H9 (cell line): Measurements from ENCODE around the gene OLFM1. TPM values are rescaled to one million over a fixed set of nuclear protein-coding genes. Genes with fewer than 3 reads are reported as not detected.
A peak's percentile ranks its signal among the peaks of the same experiment; 100 is the strongest.

Experiments used
- DNase-seq: peaks from one replicate; pipeline ENCODE4 v3.0.0-alpha.2; 2017
- H2AFZ ChIP-seq: one replicate; pipeline ENCODE4 v1.6.1; 2013; ENCODE audit warnings: mild to moderate bottlenecking, low read length, control low read depth, moderate library complexity
- H2AK5ac ChIP-seq: 2 replicates; pipeline ENCODE4 v1.6.1; 2013; ENCODE audit warnings: low read length, control low read depth, mixed read lengths; ENCODE audit not compliant: insufficient read length
- H2BK120ac ChIP-seq: one replicate; pipeline ENCODE4 v1.6.1; 2013; ENCODE audit warnings: low read depth, mild to moderate bottlenecking, low read length, control low read depth, inconsistent platforms; ENCODE audit not compliant: poor library complexity, severe bottlenecking
- H2BK12ac ChIP-seq: 2 replicates; pipeline ENCODE4 v1.6.1; 2013; ENCODE audit warnings: low read length, control low read depth, mixed read lengths, low read depth; ENCODE audit not compliant: insufficient read length
- H2BK15ac ChIP-seq: 2 replicates; pipeline ENCODE4 v1.6.1; 2013; ENCODE audit warnings: low read depth, low read length, control low read depth
- H2BK20ac ChIP-seq: one replicate; pipeline ENCODE4 v1.6.1; 2013; ENCODE audit warnings: low read depth, mild to moderate bottlenecking, low read length, control low read depth, inconsistent platforms; ENCODE audit not compliant: poor library complexity, severe bottlenecking
- H2BK5ac ChIP-seq: 2 replicates; pipeline ENCODE4 v1.6.1; 2013; ENCODE audit warnings: low read length, control low read depth, mixed read lengths; ENCODE audit not compliant: insufficient read length
- H3K14ac ChIP-seq: 2 replicates; pipeline ENCODE4 v1.6.1; 2013; ENCODE audit warnings: low read length, control low read depth; ENCODE audit not compliant: insufficient read depth
- H3K18ac ChIP-seq: 2 replicates; pipeline ENCODE4 v1.6.1; 2013; ENCODE audit warnings: low read depth, mild to moderate bottlenecking, mixed read lengths, low read length, control low read depth; ENCODE audit not compliant: insufficient read length
- H3K23ac ChIP-seq: 2 replicates; pipeline ENCODE4 v1.6.1; 2013; ENCODE audit warnings: low read length, control low read depth, mixed read lengths, low read depth; ENCODE audit not compliant: insufficient read length
- H3K23me2 ChIP-seq: 2 replicates; pipeline ENCODE4 v1.6.1; 2013; ENCODE audit warnings: low read depth, mild to moderate bottlenecking, mixed read lengths, low read length, control low read depth; ENCODE audit not compliant: insufficient read length, poor library complexity, severe bottlenecking
- H3K27ac ChIP-seq: 2 replicates; pipeline ENCODE4 v1.5.1; 2013; ENCODE audit warnings: low read length, control low read depth, mixed read lengths, low read depth; ENCODE audit not compliant: insufficient read length
- H3K27me3 ChIP-seq: 2 replicates; pipeline ENCODE4 v1.6.1; 2013; ENCODE audit warnings: low read length, control low read depth, inconsistent platforms; ENCODE audit not compliant: insufficient read depth
- H3K4ac ChIP-seq: 2 replicates; pipeline ENCODE4 v1.6.1; 2013; ENCODE audit warnings: low read depth, mild to moderate bottlenecking, control low read depth, inconsistent platforms, low read length, moderate library complexity
- H3K4me1 ChIP-seq: 2 replicates; pipeline ENCODE4 v1.6.1; 2013; ENCODE audit warnings: low read length, control low read depth, inconsistent platforms; ENCODE audit not compliant: insufficient read depth
- H3K4me2 ChIP-seq: 2 replicates; pipeline ENCODE4 v1.6.1; 2013; ENCODE audit warnings: low read length, control low read depth, mixed read lengths; ENCODE audit not compliant: insufficient read length, insufficient read depth
- H3K56ac ChIP-seq: 2 replicates; pipeline ENCODE4 v1.6.1; 2013; ENCODE audit warnings: low read depth, mild to moderate bottlenecking, mixed read lengths, low read length, control low read depth; ENCODE audit not compliant: insufficient read length
- H3K79me1 ChIP-seq: 2 replicates; pipeline ENCODE4 v1.6.1; 2013; ENCODE audit warnings: low read depth, mild to moderate bottlenecking, moderate library complexity, low read length, control low read depth, inconsistent platforms; ENCODE audit not compliant: insufficient read depth, poor library complexity, severe bottlenecking
- H3K79me2 ChIP-seq: 2 replicates; pipeline ENCODE4 v1.6.1; 2013; ENCODE audit warnings: low read length, control low read depth, inconsistent platforms; ENCODE audit not compliant: insufficient read depth
- H3K9ac ChIP-seq: 2 replicates; pipeline ENCODE4 v1.6.1; 2013; ENCODE audit warnings: low read length, control low read depth, mixed read lengths; ENCODE audit not compliant: insufficient read length; ENCODE audit errors: extremely low read depth
- H3K9me3 ChIP-seq: one replicate; pipeline ENCODE4 v1.6.1; 2013; ENCODE audit warnings: low read depth, low read length, inconsistent platforms; ENCODE audit not compliant: control insufficient read depth
- H3T11ph ChIP-seq: one replicate; pipeline ENCODE4 v1.6.1; 2013; ENCODE audit warnings: mild to moderate bottlenecking, low read length, control low read depth, inconsistent platforms
- H4K20me1 ChIP-seq: one replicate; pipeline ENCODE4 v1.6.1; 2013; ENCODE audit not compliant: control insufficient read depth, insufficient read length, insufficient read depth
- H4K5ac ChIP-seq: 2 replicates; pipeline ENCODE4 v1.6.1; 2013; ENCODE audit warnings: low read depth, mild to moderate bottlenecking, mixed read lengths, low read length, control low read depth; ENCODE audit not compliant: insufficient read length
- H4K8ac ChIP-seq: replicated peaks from 2 replicates; pipeline ENCODE4 v1.6.1; 2013; ENCODE audit warnings: low read length, control low read depth, mixed read lengths, low read depth; ENCODE audit not compliant: insufficient read length
- H4K91ac ChIP-seq: 2 replicates; pipeline ENCODE4 v1.6.1; 2013; ENCODE audit warnings: low read depth, mild to moderate bottlenecking, moderate library complexity, mixed read lengths, low read length, control low read depth; ENCODE audit not compliant: insufficient read length
- H3K27ac Mint-ChIP-seq, 3 experiments: 2 replicates in 2 of 3; 3 replicates in 1 of 3; pipeline ENCODE4 v1.8.0; 2020 to 2021; ENCODE audit warnings: mixed read lengths in 3 of 3, mild to moderate bottlenecking in 1 of 3, moderate library complexity in 1 of 3
- H3K27me3 Mint-ChIP-seq: 2 replicates; pipeline ENCODE4 v1.8.0; 2021; ENCODE audit warnings: low read depth, mild to moderate bottlenecking, moderate library complexity, mixed read lengths
- H3K36me3 Mint-ChIP-seq, 3 experiments: 2 replicates in 2 of 3; 3 replicates in 1 of 3; pipeline ENCODE4 v1.8.0; 2020 to 2021; ENCODE audit warnings: low read depth in 3 of 3, mixed read lengths in 3 of 3; ENCODE audit not compliant: insufficient read depth in 1 of 3
- H3K4me1 Mint-ChIP-seq, 2 experiments: 2 replicates each; pipeline ENCODE4 v1.8.0; 2020; ENCODE audit warnings: mixed read lengths in 2 of 2
- H3K4me3 Mint-ChIP-seq, 2 experiments: 2 replicates in 1 of 2; 3 replicates in 1 of 2; pipeline ENCODE4 v1.8.0; 2020 to 2021; ENCODE audit warnings: mild to moderate bottlenecking in 2 of 2, mixed read lengths in 2 of 2, moderate library complexity in 1 of 2
- H3K9me3 Mint-ChIP-seq, 2 experiments: 2 replicates in 1 of 2; 3 replicates in 1 of 2; pipeline ENCODE4 v1.8.0; 2020; ENCODE audit warnings: mild to moderate bottlenecking in 2 of 2, mixed read lengths in 2 of 2, moderate library complexity in 1 of 2
- CTCF ChIP-seq: fragments of 200-600 bp; sonication (generic); conservative IDR thresholded peaks from 3 replicates; pipeline ENCODE4 v1.8.0; 2021; ENCODE audit warnings: antibody characterized with exemption, mild to moderate bottlenecking
- WGBS: extraction: QIAGEN DNeasy Blood & Tissue Kit; methylation state at CpG from one replicate; pipeline ENCODE4 v1.1.7; 2013; ENCODE audit warnings: missing lambda C conversion rate, low lambda C conversion rate, mixed read lengths; ENCODE audit not compliant: insufficient read length; ENCODE audit errors: extremely low coverage; 5-methylcytosine and 5-hydroxymethylcytosine counted together
- total RNA-seq: library from RNA; stranded (reverse); gene quantifications from 2 replicates; pipeline ENCODE4 v1.2.1, GENCODE V29; 2021

OLFM1 gene
- total RNA-seq, 1 experiment from 2014 or later = 34.1 TPM

GRCh38 chr9:135126451-135127187 is 39.2 kb downstream of the OLFM1 start:
- Histone ChIP-seq H2BK120ac (no peak overlapping the region), H2AK5ac (no peak overlapping the region), H3K27me3 (no peaks in the 10 kb centered on the region; the same call in 1 of the 2 replicates), H2BK5ac (no peak overlapping the region), H3K23me2 (no peaks in the 10 kb centered on the region), H3K79me2 (0 out of 2 replicates have a peak, but pooled peaks cover 1% of the 10 kb centered on the region), H3K9ac (no peak overlapping the region), H3K14ac (peak overlapping the region; percentile 40; the same call in 1 of the 2 replicates), H2BK20ac (no peak overlapping the region), H3K4me1 (no peaks in the 10 kb centered on the region), H3K79me1 (no peaks in the 10 kb centered on the region), H3K4me2 (no peak overlapping the region), H3K23ac (no peak overlapping the region), H2BK12ac (no peak overlapping the region), H3T11ph (no peak overlapping the region), H4K5ac (no peak overlapping the region), H2AFZ (no peak overlapping the region), H2BK15ac (no peak overlapping the region), H3K56ac (no peak overlapping the region), H4K20me1 (no peaks in the 10 kb centered on the region), H4K8ac (no peak overlapping the region), H4K91ac (no peak overlapping the region), H3K9me3 (no peaks in the 10 kb centered on the region), H3K4ac (no peak overlapping the region), H3K27ac (no peak overlapping the region), H3K18ac (no peak overlapping the region)
- Mint-ChIP-seq H3K4me3 (no peak overlapping the region), H3K27ac (0 out of 7 replicates have a peak overlapping the region, but pooled peaks of 1 of the 3 experiments have one; percentile 34), H3K27me3 (no peaks in the 10 kb centered on the region), H3K36me3 (peaks cover 2 to 7% (median 6%) of the 10 kb centered on the region in 3 experiments; a peak in 6 of 7 replicates), H3K4me1 (peaks cover 4 to 5% of the 10 kb centered on the region in 2 experiments; a peak in 2 of 4 replicates), H3K9me3 (peaks cover 8% of the 10 kb centered on the region in 2 experiments)
- TF ChIP-seq CTCF = no peak
- no peak for DNase-seq
- WGBS = no CpG with 5 or more reads among the region's 34 CpGs
